ENCODE results near the gene OAF. TPM values are rescaled to one million over a fixed set of nuclear protein-coding genes. Genes with fewer than 3 reads are reported as not detected.
"Not testable (repeated sequence)": the region's sequence is repeated elsewhere in the genome, so short reads cannot be mapped to it uniquely, and the experiment has no call there.

Gene OAF
- total RNA-seq, 1 experiment from 2014 or later = 57.6 TPM

GRCh38 chr11:120240866-120241265 lies 30.0 kb downstream of the OAF start:
- DNase-seq (ENCODE audit: low spot score) = no peak

- DNase-seq (ENCODE audit: low spot score) = no peak
Observed at GRCh38 chr11:120241277-120241676, 30.4 kb downstream of the OAF start.

- no peak for DNase-seq (ENCODE audit: low spot score)
Observed at GRCh38 chr11:120243221-120243620, 32.4 kb downstream of the OAF start.

GRCh38 chr11:120244476-120245365 lies 33.9 kb downstream of the OAF start:
- DNase-seq (ENCODE audit: low spot score) = peak; percentile 28

- no peak for DNase-seq (ENCODE audit: low spot score)
Observed at GRCh38 chr11:120245434-120245833, 34.6 kb downstream of the OAF start.

GRCh38 chr11:120248551-120249278 lies 37.9 kb downstream of the OAF start:
- DNase-seq (ENCODE audit: low spot score) = peak; percentile 74

- DNase-seq (ENCODE audit: low spot score) = no peak
Observed at GRCh38 chr11:120249279-120250262, 38.7 kb downstream of the OAF start.

- not testable (repeated sequence) for DNase-seq (ENCODE audit: low spot score)
Observed at GRCh38 chr11:120253377-120253776, 42.5 kb downstream of the OAF start.

GRCh38 chr11:120254788-120255518 lies 44.1 kb downstream of the OAF start:
- DNase-seq (ENCODE audit: low spot score) = no peak

- DNase-seq (ENCODE audit: low spot score) = no peak
Observed at GRCh38 chr11:120255519-120255866, 44.7 kb downstream of the OAF start.

- no peak for DNase-seq (ENCODE audit: low spot score)
Observed at GRCh38 chr11:120256178-120256577, 45.3 kb downstream of the OAF start.

- DNase-seq (ENCODE audit: low spot score) = no peak
Observed at GRCh38 chr11:120256779-120257178, 45.9 kb downstream of the OAF start.

- no peak for DNase-seq (ENCODE audit: low spot score)
Observed at GRCh38 chr11:120257346-120257745, 46.5 kb downstream of the OAF start.

GRCh38 chr11:120258661-120259060 lies 47.8 kb downstream of the OAF start:
- no peak for DNase-seq (ENCODE audit: low spot score)

- no peak for DNase-seq (ENCODE audit: low spot score)
Observed at GRCh38 chr11:120259241-120259640, 48.4 kb downstream of the OAF start.

- no peak for DNase-seq (ENCODE audit: low spot score)
Observed at GRCh38 chr11:120259988-120260565, 49.2 kb downstream of the OAF start.

GRCh38 chr11:120260616-120261015 lies 49.8 kb downstream of the OAF start:
- DNase-seq (ENCODE audit: low spot score) = no peak

- DNase-seq (ENCODE audit: low spot score) = no peak
Observed at GRCh38 chr11:120261321-120261720, 50.5 kb downstream of the OAF start.

- no peak for DNase-seq (ENCODE audit: low spot score)
Observed at GRCh38 chr11:120261931-120262330, 51.1 kb downstream of the OAF start.

- no peak for DNase-seq (ENCODE audit: low spot score)
Observed at GRCh38 chr11:120267319-120267718, 56.5 kb downstream of the OAF start.

- DNase-seq (ENCODE audit: low spot score) = no peak
Observed at GRCh38 chr11:120268686-120269085, 57.9 kb downstream of the OAF start.
